ENCODE results near the gene UHRF2.

DNA sequence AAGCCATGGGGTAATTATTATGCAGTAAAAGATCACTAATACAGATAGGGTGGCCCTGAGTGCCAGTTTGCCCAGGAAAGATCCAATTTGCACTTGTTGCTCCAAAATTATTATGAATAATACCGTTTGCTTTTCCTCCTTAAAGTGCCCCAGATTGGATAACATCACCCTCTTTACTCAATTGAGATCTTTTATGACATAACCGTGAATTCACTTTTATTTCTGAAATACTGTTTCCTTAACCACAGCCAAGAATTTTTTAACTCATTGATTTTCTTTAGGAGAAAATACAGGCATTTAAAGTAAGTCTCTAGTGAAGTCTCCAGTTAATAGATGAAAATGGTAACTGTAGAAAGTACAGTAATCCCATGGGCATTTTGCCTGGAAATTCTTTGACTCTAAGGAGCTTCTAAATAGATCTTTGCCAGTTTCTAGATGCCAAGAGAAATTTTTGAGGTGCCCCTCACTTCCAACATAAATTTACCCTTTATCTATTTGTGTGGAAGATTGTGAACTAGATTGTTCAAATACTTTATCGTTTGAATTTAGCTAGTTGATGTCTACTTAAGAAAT, 99.2 kb downstream of the UHRF2 start:
- TF ChIP-seq, protein P1, sequence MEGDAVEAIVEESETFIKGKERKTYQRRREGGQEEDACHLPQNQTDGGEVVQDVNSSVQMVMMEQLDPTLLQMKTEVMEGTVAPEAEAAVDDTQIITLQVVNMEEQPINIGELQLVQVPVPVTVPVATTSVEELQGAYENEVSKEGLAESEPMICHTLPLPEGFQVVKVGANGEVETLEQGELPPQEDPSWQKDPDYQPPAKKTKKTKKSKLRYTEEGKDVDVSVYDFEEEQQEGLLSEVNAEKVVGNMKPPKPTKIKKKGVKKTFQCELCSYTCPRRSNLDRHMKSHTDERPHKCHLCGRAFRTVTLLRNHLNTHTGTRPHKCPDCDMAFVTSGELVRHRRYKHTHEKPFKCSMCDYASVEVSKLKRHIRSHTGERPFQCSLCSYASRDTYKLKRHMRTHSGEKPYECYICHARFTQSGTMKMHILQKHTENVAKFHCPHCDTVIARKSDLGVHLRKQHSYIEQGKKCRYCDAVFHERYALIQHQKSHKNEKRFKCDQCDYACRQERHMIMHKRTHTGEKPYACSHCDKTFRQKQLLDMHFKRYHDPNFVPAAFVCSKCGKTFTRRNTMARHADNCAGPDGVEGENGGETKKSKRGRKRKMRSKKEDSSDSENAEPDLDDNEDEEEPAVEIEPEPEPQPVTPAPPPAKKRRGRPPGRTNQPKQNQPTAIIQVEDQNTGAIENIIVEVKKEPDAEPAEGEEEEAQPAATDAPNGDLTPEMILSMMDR (IDR thresholded peaks at IDR 0.05): no peak
- TF ChIP-seq POLR2A (IDR thresholded peaks at IDR 0.05): no peak
